Activated CD4-positive, alpha-beta T cell treated with anti-CD3 and anti-CD28 coated beads, Interleukin-2, amount 10 ng/mL, durations not matched to agents 7 days and 5 days (primary cell): ENCODE measurements around the gene FAM98A. TPM values are rescaled to one million over a fixed set of nuclear protein-coding genes. Genes with fewer than 3 reads are reported as not detected.
A peak's percentile ranks its signal among the peaks of the same experiment; 100 is the strongest.

Experiments
- CTCF ChIA-PET: fragments of 350-600 bp; sonication (Branson Sonifier 250); formaldehyde crosslinking; loops from one replicate; lab custom pipeline; 2021; ENCODE audit warnings: antibody characterized with exemption; lab: Charles Lee
- POLR2A ChIA-PET: fragments of 350-600 bp; sonication (Branson Sonifier 250); formaldehyde crosslinking; loops from one replicate; lab custom pipeline; 2021; ENCODE audit warnings: antibody characterized with exemption; lab: Charles Lee
- DNase-seq: peaks from one replicate; pipeline ENCODE4 v3.0.0-alpha.2; 2020
- H3K27ac Mint-ChIP-seq: one replicate; pipeline ENCODE4 v1.8.0; 2021; ENCODE audit warnings: mild to moderate bottlenecking, moderate library complexity, mixed read lengths
- H3K27me3 Mint-ChIP-seq: one replicate; pipeline ENCODE4 v1.8.0; 2021; ENCODE audit warnings: mixed read lengths
- H3K36me3 Mint-ChIP-seq: one replicate; pipeline ENCODE4 v1.8.0; 2021; ENCODE audit warnings: low read depth, mixed read lengths
- H3K4me1 Mint-ChIP-seq: one replicate; pipeline ENCODE4 v1.8.0; 2021; ENCODE audit warnings: mixed read lengths
- H3K4me3 Mint-ChIP-seq: one replicate; pipeline ENCODE4 v1.8.0; 2021; ENCODE audit warnings: mild to moderate bottlenecking, moderate library complexity, mixed read lengths
- H3K9me3 Mint-ChIP-seq: one replicate; pipeline ENCODE4 v1.8.0; 2021; ENCODE audit warnings: mixed read lengths
- total RNA-seq, 2 experiments: library from RNA; stranded (reverse); gene quantifications; one replicate each; pipeline ENCODE4 v1.2.3, GENCODE V29; 2021

Gene FAM98A
- total RNA-seq, 2 experiments from 2014 or later = 30.1 to 33.7 TPM

DNA sequence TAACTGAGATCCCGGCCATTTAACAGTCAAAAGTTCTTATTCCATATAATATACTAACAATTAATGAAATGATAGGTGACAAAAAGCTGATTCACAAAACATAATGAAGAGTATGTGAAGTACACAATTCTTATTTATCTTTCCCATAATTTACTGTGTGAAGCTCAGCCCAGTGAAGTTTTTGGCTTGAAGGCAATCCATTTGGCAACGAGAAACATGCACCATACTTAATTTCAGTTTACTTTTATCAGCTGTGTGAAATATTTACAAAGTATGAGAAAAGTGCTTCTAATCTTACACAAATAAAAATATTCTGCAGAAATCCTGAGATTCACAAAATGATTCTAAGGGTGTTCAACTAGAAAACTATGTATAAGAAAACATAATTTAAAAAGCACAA, 12.3 kb downstream of the FAM98A start:
- H3K27ac Mint-ChIP-seq = no peak overlapping the region

DNA sequence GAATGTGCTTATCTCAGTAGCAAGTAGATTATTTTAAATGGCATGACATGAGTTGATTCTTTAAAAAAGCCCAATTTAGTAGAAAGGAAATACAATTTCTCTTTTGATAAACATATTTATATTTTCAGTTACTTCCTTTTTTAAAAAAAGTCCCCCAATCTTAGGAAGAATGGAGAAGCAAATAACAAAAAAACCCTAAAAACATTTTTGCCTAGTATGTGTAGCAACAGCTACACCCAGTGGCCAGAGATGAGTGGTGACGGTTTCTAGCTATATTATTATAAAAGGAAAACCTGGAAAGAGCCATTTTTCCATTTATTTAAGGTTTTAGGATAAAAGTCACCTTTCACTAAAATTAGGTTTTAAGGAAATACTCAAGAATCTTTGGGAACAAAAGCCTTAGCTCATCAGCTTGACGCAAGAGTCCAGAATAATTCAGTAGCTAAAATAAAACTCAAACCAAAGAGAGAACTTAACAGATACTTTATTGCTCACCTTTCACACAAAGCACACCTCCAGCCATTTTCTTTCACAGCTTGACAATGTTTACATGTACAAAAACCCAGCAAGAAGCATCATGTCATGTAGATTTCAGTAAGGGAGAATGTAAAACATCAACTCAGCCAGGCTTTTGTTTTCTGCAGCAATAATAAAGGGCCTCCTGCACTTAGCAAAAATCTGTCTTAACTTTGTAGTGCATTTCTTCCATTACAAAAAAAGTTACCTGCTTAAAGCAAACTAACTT, 15.7 kb downstream of the FAM98A start:
- CTCF ChIA-PET = interaction anchor here (0.7 to 2.0 kb wide), 10 partner anchors 9 to 203 kb away, joined by 3 to 6 read pairs (median 4); partner anchors contain the start of gene FAM98A
- H3K27me3 Mint-ChIP-seq = no peaks in the 10 kb centered on the region
- no peak overlapping the region for H3K4me3 Mint-ChIP-seq
- peaks cover 26% of the 10 kb centered on the region for H3K36me3 Mint-ChIP-seq
- H3K27ac Mint-ChIP-seq = no peak overlapping the region
- peak; percentile 21 for DNase-seq
- no peaks in the 10 kb centered on the region for H3K9me3 Mint-ChIP-seq
- POLR2A ChIA-PET = no interaction called here
- H3K4me1 Mint-ChIP-seq = peaks cover 16% of the 10 kb centered on the region

More for the DNA sequence above, 12.3 kb downstream of the FAM98A start:
- Mint-ChIP-seq H3K4me1 (peaks cover 10% of the 10 kb centered on the region), H3K36me3 (peaks cover 38% of the 10 kb centered on the region), H3K9me3 (no peaks in the 10 kb centered on the region), H3K27me3 (no peaks in the 10 kb centered on the region), H3K4me3 (no peak overlapping the region)
- ChIA-PET POLR2A (no interaction called here), CTCF (no interaction called here)
- DNase-seq = no peak

DNA sequence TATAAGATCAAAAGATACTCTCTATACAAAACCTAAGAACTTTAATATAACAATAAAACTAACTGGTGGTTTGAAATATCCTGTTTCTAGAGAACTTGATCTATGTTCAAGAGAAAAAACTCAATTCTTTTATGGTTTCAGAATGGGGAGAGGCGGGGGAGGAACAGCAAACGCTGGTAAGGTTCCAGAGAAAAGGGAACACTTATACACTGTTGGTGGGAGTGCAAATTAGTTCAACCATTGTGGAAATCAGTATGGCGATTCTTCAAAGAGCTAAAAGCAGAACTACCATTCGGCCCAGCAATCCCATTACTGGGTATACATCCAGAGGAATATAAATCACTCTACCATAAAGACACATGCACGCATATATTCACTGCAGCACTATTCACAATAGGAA, 17.2 kb downstream of the FAM98A start:
- Mint-ChIP-seq H3K36me3 (peaks cover 19% of the 10 kb centered on the region), H3K27ac (no peak overlapping the region), H3K4me3 (no peak overlapping the region), H3K4me1 (peaks cover 16% of the 10 kb centered on the region), H3K27me3 (no peaks in the 10 kb centered on the region), H3K9me3 (no peaks in the 10 kb centered on the region)
- CTCF ChIA-PET = interaction anchor here (1.4 to 2.0 kb wide), 2 partner anchors 18 to 106 kb away, joined by 3 to 6 read pairs; partner anchors contain the start of gene FAM98A
- POLR2A ChIA-PET = no interaction called here
- DNase-seq = no peak

DNA sequence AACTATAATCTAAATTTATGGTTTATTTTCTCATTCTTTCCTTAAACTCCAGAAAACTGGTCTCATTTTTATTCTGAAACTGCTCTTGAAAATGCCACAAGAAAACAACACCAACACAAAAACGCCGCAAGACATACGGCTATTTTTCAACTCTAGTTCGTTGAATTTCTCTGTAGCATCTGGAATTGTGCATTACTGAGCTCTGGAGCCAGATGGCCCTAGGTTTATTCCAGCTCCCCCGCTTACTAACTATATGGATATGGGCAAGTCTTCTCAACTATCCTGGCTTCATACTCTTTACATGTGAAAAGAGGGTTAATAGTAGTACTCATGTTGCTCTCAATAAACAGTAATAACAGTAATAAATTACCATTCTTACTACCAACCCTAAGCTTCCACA, 19.9 kb downstream of the FAM98A start:
- CTCF ChIA-PET = no interaction called here
- DNase-seq = no peak
- Mint-ChIP-seq H3K4me1 (peaks cover 16% of the 10 kb centered on the region), H3K27me3 (no peaks in the 10 kb centered on the region), H3K4me3 (no peak overlapping the region), H3K27ac (no peak overlapping the region), H3K36me3 (peaks cover 10% of the 10 kb centered on the region), H3K9me3 (no peaks in the 10 kb centered on the region)
- POLR2A ChIA-PET = no interaction called here

DNA sequence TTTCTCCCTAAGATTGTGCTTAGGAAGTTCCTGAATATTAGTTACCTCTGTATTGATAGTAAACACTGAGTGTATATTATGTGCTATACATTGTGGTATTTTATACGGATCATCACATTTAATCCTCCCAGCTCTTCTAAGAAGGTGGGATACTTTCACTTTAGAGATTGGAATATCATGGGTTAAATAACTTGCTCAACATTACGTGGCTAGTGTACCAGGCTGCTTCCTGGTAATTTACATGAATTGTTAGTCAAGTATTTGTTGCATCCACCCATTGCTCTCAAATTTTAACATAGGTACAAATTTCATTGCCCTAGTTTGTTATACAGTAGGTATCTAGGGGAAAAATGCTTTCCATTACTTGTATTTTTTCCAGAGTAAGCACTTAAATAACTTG, 21.4 kb downstream of the FAM98A start:
- CTCF ChIA-PET = no interaction called here
- H3K9me3 Mint-ChIP-seq = no peaks in the 10 kb centered on the region

DNA sequence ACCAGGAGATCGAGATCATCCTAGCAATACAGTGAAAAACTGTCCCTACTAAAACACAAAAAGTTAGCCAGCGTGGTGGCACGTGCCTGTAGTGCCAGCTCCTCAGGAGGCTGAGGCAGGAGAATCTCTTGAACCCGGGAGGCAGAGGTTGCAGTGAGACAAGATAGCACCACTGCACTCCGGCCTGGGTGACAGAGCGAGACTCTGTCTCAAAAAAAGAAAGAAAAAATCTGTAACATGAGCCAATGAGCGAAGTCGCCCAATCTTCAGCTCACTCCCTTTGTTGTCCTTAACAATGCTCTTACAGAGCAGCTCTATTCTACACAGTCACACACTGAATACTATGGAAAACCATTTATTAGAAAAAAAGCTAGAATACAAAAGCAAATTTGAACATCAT, 22.0 kb downstream of the FAM98A start:
- ChIA-PET POLR2A (no interaction called here), CTCF (no interaction called here)
- H3K27me3 Mint-ChIP-seq = no peaks in the 10 kb centered on the region
- peaks cover 11% of the 10 kb centered on the region for H3K4me1 Mint-ChIP-seq
- H3K27ac Mint-ChIP-seq = no peak overlapping the region
- no peak for DNase-seq
- peaks cover 5% of the 10 kb centered on the region for H3K36me3 Mint-ChIP-seq
- H3K9me3 Mint-ChIP-seq = no peaks in the 10 kb centered on the region
- no peak overlapping the region for H3K4me3 Mint-ChIP-seq

More for the DNA sequence above, 21.4 kb downstream of the FAM98A start:
- Mint-ChIP-seq H3K27me3 (no peaks in the 10 kb centered on the region), H3K27ac (no peak overlapping the region), H3K4me1 (peaks cover 16% of the 10 kb centered on the region), H3K4me3 (no peak overlapping the region), H3K36me3 (peaks cover 7% of the 10 kb centered on the region)
- POLR2A ChIA-PET = no interaction called here
- DNase-seq = no peak

DNA sequence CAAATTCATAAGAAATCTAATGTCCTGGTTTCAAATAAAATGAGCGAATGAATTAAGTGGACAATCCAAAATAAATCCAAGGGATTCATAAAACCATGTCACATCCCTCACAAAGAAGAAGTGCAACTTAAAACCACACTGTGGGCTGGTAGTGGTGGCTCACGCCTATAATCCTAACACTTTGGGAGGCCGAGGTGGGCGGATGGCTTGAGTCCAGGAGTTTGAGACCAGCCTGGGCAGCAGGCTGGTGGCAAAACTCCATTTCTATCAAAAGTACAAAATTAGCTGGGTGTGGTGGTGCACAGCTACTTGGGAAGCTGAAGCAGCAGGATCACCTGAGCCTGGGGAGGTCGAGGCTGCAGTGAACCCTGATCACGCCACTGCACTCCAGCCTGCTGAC, 25.4 kb downstream of the FAM98A start:
- Mint-ChIP-seq H3K36me3 (no peaks in the 10 kb centered on the region), H3K27ac (no peak overlapping the region), H3K27me3 (no peaks in the 10 kb centered on the region), H3K4me1 (peaks cover 7% of the 10 kb centered on the region), H3K4me3 (no peak overlapping the region), H3K9me3 (no peaks in the 10 kb centered on the region)
- ChIA-PET POLR2A (no interaction called here), CTCF (interaction anchor here (1.6 kb wide), 1 partner anchor 10 kb away, joined by 4 read pairs; no protein-coding TSS in a partner anchor)
- DNase-seq = no peak

DNA sequence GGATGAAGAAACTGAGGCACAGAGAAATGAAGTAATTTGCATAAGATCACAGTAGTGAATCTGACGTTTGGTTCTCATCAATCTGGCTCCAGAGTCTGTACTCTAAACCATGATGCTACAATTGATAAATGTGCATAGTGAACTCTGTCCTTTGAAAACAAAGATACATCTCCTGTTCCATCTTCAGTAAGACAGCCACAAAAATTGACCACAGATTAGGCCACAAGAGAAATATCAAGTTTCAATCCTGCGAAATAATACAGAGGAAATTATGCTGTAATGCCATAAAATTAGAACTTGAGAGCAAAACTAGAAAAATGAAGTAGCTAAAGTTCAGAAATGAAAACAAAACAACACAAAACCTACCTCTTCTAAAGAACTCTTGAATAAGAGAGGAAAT, 28.4 kb downstream of the FAM98A start:
- Mint-ChIP-seq H3K36me3 (peaks cover 1% of the 10 kb centered on the region), H3K4me3 (no peak overlapping the region), H3K27ac (no peak overlapping the region), H3K4me1 (peaks cover 7% of the 10 kb centered on the region), H3K27me3 (no peaks in the 10 kb centered on the region), H3K9me3 (no peaks in the 10 kb centered on the region)
- ChIA-PET POLR2A (no interaction called here), CTCF (no interaction called here)
- DNase-seq = no peak

DNA sequence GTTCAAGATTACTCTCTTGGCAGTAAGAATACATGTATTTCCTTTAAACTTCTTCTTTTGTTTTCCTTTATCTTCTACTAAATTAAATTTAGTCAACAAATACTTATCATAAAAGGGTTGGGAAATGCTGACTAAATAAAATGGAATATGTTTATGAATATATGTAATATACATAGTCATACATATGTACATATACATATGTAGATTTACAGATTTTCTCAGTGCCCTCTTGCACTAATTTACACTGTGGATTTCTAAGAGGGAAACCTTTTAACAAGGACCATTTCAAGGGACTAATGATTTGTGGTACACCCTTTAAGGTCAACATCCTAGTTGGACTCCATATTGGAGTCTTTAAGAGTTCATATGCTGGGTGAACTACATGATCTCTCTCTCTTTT, 37.2 kb downstream of the FAM98A start:
- no peak overlapping the region for H3K27ac Mint-ChIP-seq
- no peaks in the 10 kb centered on the region for H3K4me1 Mint-ChIP-seq
- no peaks in the 10 kb centered on the region for H3K27me3 Mint-ChIP-seq
- CTCF ChIA-PET = no interaction called here
- POLR2A ChIA-PET = no interaction called here
- H3K9me3 Mint-ChIP-seq = no peaks in the 10 kb centered on the region
- DNase-seq = no peak
- H3K4me3 Mint-ChIP-seq = no peak overlapping the region
- H3K36me3 Mint-ChIP-seq = peaks cover 9% of the 10 kb centered on the region

DNA sequence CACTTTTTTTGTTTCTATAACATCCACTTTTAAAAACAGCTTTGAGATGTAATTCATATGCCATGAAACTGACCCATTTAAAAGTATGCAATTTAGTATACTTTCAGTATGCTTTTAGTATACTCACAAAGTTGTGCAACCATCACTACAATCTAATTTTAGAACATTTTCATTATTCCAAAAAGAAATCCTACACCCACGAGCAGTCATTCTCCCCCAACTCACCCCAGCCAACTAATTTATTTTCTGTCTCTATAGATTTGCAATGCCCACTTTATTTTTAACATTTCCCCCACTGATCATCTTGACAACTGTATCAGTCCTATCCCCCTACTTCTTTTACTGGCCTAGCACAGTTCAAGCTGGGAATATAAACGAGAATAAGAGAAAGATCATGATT, 39.1 kb downstream of the FAM98A start:
- no peak for DNase-seq

DNA sequence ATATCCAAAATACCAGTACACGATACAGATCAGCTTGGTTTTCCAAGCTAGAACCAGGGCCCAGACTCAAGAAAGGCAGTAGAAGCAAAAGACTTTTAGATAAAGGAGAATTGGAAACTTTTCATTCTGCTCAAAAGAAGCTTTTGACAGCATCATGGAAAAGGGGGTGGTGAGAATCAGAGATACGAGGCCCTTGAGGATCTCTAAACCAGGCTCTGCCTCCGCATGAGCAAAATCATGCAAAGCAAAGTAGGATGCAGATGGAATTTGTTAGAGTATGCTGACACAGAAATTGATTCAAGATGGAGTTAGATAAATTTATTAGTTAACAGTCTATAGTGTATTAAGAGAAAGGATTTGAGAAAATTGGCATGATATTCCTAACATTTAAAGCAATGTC, 39.8 kb downstream of the FAM98A start:
- Mint-ChIP-seq H3K36me3 (peaks cover 9% of the 10 kb centered on the region), H3K27ac (no peak overlapping the region), H3K27me3 (no peaks in the 10 kb centered on the region), H3K4me1 (peaks cover 8% of the 10 kb centered on the region), H3K4me3 (no peak overlapping the region), H3K9me3 (no peaks in the 10 kb centered on the region)
- ChIA-PET CTCF (no interaction called here), POLR2A (no interaction called here)
- DNase-seq = no peak

More for the DNA sequence above, 39.1 kb downstream of the FAM98A start:
- Mint-ChIP-seq H3K36me3 (peaks cover 9% of the 10 kb centered on the region), H3K4me1 (peaks cover 4% of the 10 kb centered on the region), H3K27ac (no peak overlapping the region), H3K27me3 (no peaks in the 10 kb centered on the region), H3K4me3 (no peak overlapping the region), H3K9me3 (no peaks in the 10 kb centered on the region)
- ChIA-PET POLR2A (no interaction called here), CTCF (no interaction called here)

DNA sequence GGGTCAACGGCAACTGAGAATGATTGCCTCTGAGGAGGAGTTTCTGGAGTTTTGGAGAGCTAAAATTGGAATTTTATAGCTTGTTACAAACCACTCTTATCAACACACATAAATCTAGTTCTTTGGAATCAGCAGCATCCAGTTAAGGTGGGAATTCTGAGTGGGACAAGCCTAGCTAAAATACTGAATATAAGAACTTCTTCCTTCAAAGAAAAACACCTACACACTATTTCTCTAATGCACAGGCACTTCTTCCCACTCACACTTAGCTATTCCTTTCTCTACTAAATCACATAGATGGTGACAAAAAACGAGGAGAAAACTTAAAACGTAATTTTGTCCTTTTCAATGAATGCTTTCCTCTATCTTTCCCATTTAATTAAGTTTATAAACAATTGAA, 43.4 kb downstream of the FAM98A start:
- H3K9me3 Mint-ChIP-seq = no peaks in the 10 kb centered on the region
- H3K4me3 Mint-ChIP-seq = no peak overlapping the region
- ChIA-PET CTCF (interaction anchor here (1.1 kb wide), 1 partner anchor 8 kb away, joined by 5 read pairs; no protein-coding TSS in a partner anchor), POLR2A (no interaction called here)
- H3K4me1 Mint-ChIP-seq = peaks cover 8% of the 10 kb centered on the region
- peaks cover 8% of the 10 kb centered on the region for H3K36me3 Mint-ChIP-seq
- H3K27me3 Mint-ChIP-seq = no peaks in the 10 kb centered on the region
- no peak overlapping the region for H3K27ac Mint-ChIP-seq
- DNase-seq = no peak

DNA sequence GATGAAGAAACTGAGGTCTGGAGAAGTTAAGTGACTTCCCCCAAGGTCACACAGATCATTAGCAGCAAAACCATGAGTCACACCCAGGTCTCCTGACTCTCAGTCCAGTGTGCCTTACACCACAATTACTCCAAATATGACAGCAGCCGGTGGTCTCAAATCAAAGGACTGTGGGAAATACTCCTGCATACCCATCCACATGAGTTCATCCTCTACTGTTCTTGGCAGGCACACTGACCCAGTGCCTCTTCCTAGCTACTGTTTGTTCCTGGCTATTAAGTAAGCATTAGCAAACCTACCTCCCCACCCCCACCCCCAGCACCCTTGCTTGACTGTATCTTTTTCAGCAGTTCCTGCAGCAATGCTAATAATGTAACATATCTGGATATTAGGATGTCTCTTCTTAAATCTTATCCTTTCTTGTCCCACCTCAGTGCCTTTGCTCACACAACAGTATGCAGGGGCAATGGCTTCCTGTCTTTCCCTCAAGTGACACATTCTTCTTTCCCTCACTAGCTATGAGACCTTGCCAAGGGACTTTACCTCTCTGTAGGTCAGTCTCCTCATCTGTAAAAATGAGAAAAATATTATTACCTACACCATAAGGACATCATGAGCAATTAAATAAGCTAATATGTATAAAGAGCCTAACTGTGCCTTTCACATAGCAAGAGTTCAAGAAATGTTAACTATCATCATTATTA, 46.2 kb downstream of the FAM98A start:
- no peak overlapping the region for H3K27ac Mint-ChIP-seq
- no peak for DNase-seq
- no peak overlapping the region for H3K4me3 Mint-ChIP-seq
- ChIA-PET POLR2A (no interaction called here), CTCF (interaction anchor here (0.6 kb wide), 1 partner anchor 1626 kb away, joined by 3 read pairs; no protein-coding TSS in a partner anchor)
- no peaks in the 10 kb centered on the region for H3K27me3 Mint-ChIP-seq
- H3K9me3 Mint-ChIP-seq = no peaks in the 10 kb centered on the region
- peaks cover 14% of the 10 kb centered on the region for H3K36me3 Mint-ChIP-seq
- peaks cover 8% of the 10 kb centered on the region for H3K4me1 Mint-ChIP-seq
